ENCODE measurements around the gene MORC3. TPM values are rescaled to one million over a fixed set of nuclear protein-coding genes. Genes with fewer than 3 reads are reported as not detected.
A peak's percentile ranks its signal among the peaks of the same experiment; 100 is the strongest.

Gene MORC3
- total RNA-seq, 2 donors from 2014 or later = 16.9 to 46.1 TPM

DNA sequence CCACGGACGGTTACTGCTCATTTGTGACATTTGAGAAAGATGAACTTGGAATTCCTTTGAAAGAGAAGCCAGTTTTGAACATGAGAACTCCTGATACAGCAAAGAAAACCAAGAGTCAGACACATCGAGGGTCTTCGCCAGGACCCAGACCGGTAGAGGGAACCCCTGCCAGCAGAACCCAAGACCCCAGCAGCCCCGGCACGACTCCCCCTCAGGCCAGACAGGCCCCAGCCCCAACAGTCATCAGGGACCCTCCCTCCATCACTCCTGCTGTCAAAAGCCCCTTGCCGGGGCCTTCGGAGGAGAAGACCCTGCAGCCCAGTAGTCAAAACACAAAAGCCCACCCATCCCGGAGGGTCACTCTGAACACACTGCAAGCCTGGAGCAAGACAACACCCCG, 92.9 kb downstream of the MORC3 start:
- Histone ChIP-seq H3K27ac (no peak overlapping the region), H3K4me1 (no peaks in the 10 kb centered on the region), H3K9me3 (no peaks in the 10 kb centered on the region), H3K36me3 (replicated peaks in 1 of 2; ENCODE audit: insufficient read depth in 1 of 2, low read depth in 2 of 2) (peaks cover 0 to 2% of the 10 kb centered on the region in 2 donors), H3K4me3 (no peak overlapping the region), H3K27me3 (no peaks in the 10 kb centered on the region)
- intact Hi-C loops (cut with DNase I) = no loop called here
- DNase-seq (no peak), ATAC-seq (no peak)
- WGBS, 2 donors = 92 to 93% methylated on average over 8 to 9 of the region's 11 CpGs
- TF ChIP-seq POLR2A (IDR thresholded peaks at IDR 0.05) = no peak
- TF ChIP-seq, protein P1, sequence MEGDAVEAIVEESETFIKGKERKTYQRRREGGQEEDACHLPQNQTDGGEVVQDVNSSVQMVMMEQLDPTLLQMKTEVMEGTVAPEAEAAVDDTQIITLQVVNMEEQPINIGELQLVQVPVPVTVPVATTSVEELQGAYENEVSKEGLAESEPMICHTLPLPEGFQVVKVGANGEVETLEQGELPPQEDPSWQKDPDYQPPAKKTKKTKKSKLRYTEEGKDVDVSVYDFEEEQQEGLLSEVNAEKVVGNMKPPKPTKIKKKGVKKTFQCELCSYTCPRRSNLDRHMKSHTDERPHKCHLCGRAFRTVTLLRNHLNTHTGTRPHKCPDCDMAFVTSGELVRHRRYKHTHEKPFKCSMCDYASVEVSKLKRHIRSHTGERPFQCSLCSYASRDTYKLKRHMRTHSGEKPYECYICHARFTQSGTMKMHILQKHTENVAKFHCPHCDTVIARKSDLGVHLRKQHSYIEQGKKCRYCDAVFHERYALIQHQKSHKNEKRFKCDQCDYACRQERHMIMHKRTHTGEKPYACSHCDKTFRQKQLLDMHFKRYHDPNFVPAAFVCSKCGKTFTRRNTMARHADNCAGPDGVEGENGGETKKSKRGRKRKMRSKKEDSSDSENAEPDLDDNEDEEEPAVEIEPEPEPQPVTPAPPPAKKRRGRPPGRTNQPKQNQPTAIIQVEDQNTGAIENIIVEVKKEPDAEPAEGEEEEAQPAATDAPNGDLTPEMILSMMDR (IDR thresholded peaks at IDR 0.05) = no peak

DNA sequence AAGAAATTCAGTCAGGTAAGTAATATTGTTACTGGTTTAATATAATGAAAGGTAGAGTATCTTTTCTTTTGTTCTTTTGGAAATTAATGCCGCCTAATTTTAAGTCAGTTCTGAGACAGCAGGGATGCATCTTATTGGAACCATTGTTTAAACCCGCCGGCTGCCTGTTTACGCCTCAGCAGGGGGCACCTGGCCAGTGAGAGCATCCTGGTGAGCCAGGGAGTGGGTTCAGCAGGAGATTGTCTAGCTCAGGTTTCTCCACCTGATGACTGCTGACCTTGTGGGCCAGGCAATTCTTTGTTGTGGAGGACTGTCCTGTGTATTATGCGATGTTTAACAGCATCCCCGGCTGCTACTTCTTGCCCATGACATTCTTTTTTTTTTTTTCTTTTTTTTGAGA, 95.4 kb downstream of the MORC3 start:
- TF ChIP-seq, protein P1 (IDR thresholded peaks at IDR 0.05) = no peak
- no peak for TF ChIP-seq POLR2A (IDR thresholded peaks at IDR 0.05)
- no peak overlapping the region for H3K4me3 ChIP-seq
- DNase-seq = no peak
- ATAC-seq = no peak
- H3K9me3 ChIP-seq = no peaks in the 10 kb centered on the region
- no peak overlapping the region for H3K27ac ChIP-seq
- intact Hi-C loops (cut with DNase I) = no loop called here
- H3K4me1 ChIP-seq = peaks cover 6% of the 10 kb centered on the region
- peaks cover 0 to 2% of the 10 kb centered on the region in 2 donors for H3K36me3 ChIP-seq (replicated peaks in 1 of 2; ENCODE audit: insufficient read depth in 1 of 2, low read depth in 2 of 2)
- no peaks in the 10 kb centered on the region for H3K27me3 ChIP-seq
- WGBS, 2 donors = 82 to 93% methylated on average over 6 of the region's 6 CpGs

DNA sequence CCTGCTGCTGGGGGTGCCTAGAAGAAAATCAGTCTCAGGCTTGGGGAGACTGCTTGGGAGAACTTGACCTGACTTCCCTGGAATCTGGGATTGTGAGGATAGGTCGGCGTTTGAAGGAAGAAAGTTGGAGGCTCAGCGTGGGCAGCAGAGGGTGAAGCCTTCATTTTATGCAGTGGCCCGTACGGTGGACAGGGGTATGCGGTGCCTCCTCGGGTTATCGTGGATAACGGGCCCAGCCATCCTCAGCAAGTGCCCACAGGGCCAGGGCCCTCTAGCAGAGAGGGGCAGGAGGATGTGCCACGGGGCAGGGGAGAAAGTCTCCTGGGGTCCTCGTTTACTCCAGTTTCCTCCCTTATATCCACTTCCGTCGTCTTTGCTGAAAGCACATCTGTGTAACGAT, 99.2 kb downstream of the MORC3 start:
- H3K4me1 ChIP-seq = peaks cover 15% of the 10 kb centered on the region
- TF ChIP-seq, protein P1 (IDR thresholded peaks at IDR 0.05) = no peak
- TF ChIP-seq POLR2A (IDR thresholded peaks at IDR 0.05) = no peak
- no peaks in the 10 kb centered on the region for H3K9me3 ChIP-seq
- WGBS, 2 donors = 78 to 86% methylated on average over 14 of the region's 14 CpGs
- ATAC-seq (no peak), DNase-seq (no peak)
- no peak overlapping the region for H3K27ac ChIP-seq
- no peaks in the 10 kb centered on the region for H3K36me3 ChIP-seq (replicated peaks in 1 of 2; ENCODE audit: insufficient read depth in 1 of 2, low read depth in 2 of 2)
- intact Hi-C loops (cut with DNase I) = no loop called here
- no peaks in the 10 kb centered on the region for H3K27me3 ChIP-seq
- no peak overlapping the region for H3K4me3 ChIP-seq

DNA sequence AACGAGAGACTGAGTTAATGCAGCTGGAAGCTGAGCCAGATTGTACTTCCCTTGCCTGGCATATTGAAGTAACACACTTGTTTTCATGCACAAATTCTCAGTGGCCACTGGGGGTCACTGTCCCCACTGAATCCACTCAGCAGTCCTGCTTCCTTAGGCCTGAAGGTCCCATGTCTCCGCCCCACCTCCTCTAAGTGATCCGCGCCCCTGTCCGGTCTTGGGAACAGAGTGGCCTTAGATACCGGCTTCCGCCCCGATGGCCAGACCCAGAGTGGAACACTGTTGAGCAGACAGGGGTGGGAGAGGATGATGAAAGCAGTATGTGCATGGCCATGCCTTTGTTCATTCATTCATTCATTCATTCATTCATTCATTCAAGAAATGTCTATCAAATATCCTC, 100.0 kb downstream of the MORC3 start:
- peak; percentile 94 for ATAC-seq
- intact Hi-C loops (cut with DNase I) = loop anchor here (5.0 kb wide), 1 partner anchor 172 kb away; no protein-coding TSS in a partner anchor
- H3K27me3 ChIP-seq = no peaks in the 10 kb centered on the region

More for the DNA sequence above, 100.0 kb downstream of the MORC3 start:
- WGBS, 2 donors = 1 to 9% methylated on average over 8 of the region's 8 CpGs
- peak; percentile 83 to 90 (median 86) for DNase-seq
- no peaks in the 10 kb centered on the region for H3K36me3 ChIP-seq (replicated peaks in 1 of 2; ENCODE audit: insufficient read depth in 1 of 2, low read depth in 2 of 2)
- peaks cover 15% of the 10 kb centered on the region for H3K4me1 ChIP-seq
- TF ChIP-seq, protein P1 (IDR thresholded peaks at IDR 0.05) = peak; percentile 53 to 91 (median 83)
- no peak for TF ChIP-seq POLR2A (IDR thresholded peaks at IDR 0.05)
- H3K9me3 ChIP-seq = no peaks in the 10 kb centered on the region
- H3K4me3 ChIP-seq = no peak overlapping the region
- no peak overlapping the region for H3K27ac ChIP-seq

Measured in body of pancreas (tissue), 4 donors.